ENCODE data around the gene NUDT8. TPM values are rescaled to one million over a fixed set of nuclear protein-coding genes. Genes with fewer than 3 reads are reported as not detected.

Gene NUDT8
- polyA plus RNA-seq, 1 of the 3 experiments (the other 2 are of a cell fraction) = 2.7 TPM

GRCh38 chr11:67671211-67671520 lies 41.4 kb upstream of the NUDT8 start:
- 53% methylated on average over 3 of the region's 8 CpGs for WGBS (ENCODE audit: low lambda C conversion rate)
- ChIA-PET CTCF (interaction anchor here (0.6 to 2.6 kb wide), 3 partner anchors 12 to 42 kb away, joined by 3 to 14 read pairs (median 6); partner anchors contain the start of gene NUDT8), POLR2A (interaction anchor here (0.5 kb wide), 1 partner anchor 14 kb away, joined by 4 read pairs; no protein-coding TSS in a partner anchor)
- Histone ChIP-seq H3K9me3 (no peaks in the 10 kb centered on the region), H3K9ac (no peak overlapping the region), H3F3A (replicated peaks; ENCODE audit: insufficient read depth) (no peaks in the 10 kb centered on the region), H3K27ac (ENCODE audit: low read depth in 2 of 2, low read length in 1 of 2) (no peak overlapping the region), H3K36me3 (replicated peaks in 1 of 2; ENCODE audit: control insufficient read depth in 1 of 2, insufficient read depth in 2 of 2, low read length in 1 of 2) (no peaks in the 10 kb centered on the region), H3K4me2 (no peak overlapping the region), H3K4me3 (ENCODE audit: low read depth in 2 of 2, low read length in 1 of 2) (no peak overlapping the region), H2AFZ (ENCODE audit: low read depth) (no peak overlapping the region), H3K9me2 (no peaks in the 10 kb centered on the region), H3K27me3 (ENCODE audit: insufficient read depth) (peaks cover 7% of the 10 kb centered on the region; the same call in 1 of the 2 replicates), H4K20me1 (ENCODE audit: insufficient read depth) (no peaks in the 10 kb centered on the region), H3K4me1 (ENCODE audit: control insufficient read depth in 1 of 2, insufficient read depth in 2 of 2, low read depth in 1 of 2, low read length in 1 of 2) (no peaks in the 10 kb centered on the region), H3K79me2 (ENCODE audit: insufficient read depth) (no peaks in the 10 kb centered on the region)
- TF ChIP-seq PBX3 (IDR thresholded peaks at IDR 0.05) = no peak
- TF ChIP-seq, protein P1, sequence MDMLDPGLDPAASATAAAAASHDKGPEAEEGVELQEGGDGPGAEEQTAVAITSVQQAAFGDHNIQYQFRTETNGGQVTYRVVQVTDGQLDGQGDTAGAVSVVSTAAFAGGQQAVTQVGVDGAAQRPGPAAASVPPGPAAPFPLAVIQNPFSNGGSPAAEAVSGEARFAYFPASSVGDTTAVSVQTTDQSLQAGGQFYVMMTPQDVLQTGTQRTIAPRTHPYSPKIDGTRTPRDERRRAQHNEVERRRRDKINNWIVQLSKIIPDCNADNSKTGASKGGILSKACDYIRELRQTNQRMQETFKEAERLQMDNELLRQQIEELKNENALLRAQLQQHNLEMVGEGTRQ (IDR thresholded peaks at IDR 0.05; ENCODE audit: borderline replicate concordance, low read depth, low read length) = no peak
- TF ChIP-seq, protein P2, sequence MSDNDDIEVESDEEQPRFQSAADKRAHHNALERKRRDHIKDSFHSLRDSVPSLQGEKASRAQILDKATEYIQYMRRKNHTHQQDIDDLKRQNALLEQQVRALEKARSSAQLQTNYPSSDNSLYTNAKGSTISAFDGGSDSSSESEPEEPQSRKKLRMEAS (IDR thresholded peaks at IDR 0.05; ENCODE audit: low read depth) = no peak
- no peak for TF ChIP-seq EZH2phosphoT487 (IDR thresholded peaks at IDR 0.05; ENCODE audit: borderline replicate concordance, low read depth)
- TF ChIP-seq FOSL2 (IDR thresholded peaks at IDR 0.05; ENCODE audit: borderline replicate concordance, low read depth) = no peak
- TF ChIP-seq, protein P3, sequence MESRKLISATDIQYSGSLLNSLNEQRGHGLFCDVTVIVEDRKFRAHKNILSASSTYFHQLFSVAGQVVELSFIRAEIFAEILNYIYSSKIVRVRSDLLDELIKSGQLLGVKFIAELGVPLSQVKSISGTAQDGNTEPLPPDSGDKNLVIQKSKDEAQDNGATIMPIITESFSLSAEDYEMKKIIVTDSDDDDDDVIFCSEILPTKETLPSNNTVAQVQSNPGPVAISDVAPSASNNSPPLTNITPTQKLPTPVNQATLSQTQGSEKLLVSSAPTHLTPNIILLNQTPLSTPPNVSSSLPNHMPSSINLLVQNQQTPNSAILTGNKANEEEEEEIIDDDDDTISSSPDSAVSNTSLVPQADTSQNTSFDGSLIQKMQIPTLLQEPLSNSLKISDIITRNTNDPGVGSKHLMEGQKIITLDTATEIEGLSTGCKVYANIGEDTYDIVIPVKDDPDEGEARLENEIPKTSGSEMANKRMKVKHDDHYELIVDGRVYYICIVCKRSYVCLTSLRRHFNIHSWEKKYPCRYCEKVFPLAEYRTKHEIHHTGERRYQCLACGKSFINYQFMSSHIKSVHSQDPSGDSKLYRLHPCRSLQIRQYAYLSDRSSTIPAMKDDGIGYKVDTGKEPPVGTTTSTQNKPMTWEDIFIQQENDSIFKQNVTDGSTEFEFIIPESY (IDR thresholded peaks at IDR 0.05; ENCODE audit: borderline replicate concordance, low read depth) = no peak
- TF ChIP-seq EP300 (IDR thresholded peaks at IDR 0.05; ENCODE audit: borderline replicate concordance in 1 of 2, low read depth in 1 of 2, low read length in 1 of 2) = no peak
- TF ChIP-seq TCF12 (IDR thresholded peaks at IDR 0.05) = no peak
- TF ChIP-seq RCOR1 (IDR thresholded peaks at IDR 0.05; ENCODE audit: low read length) = no peak
- TF ChIP-seq FOXM1 (IDR thresholded peaks at IDR 0.05; ENCODE audit: low read depth) = no peak
- TF ChIP-seq JUND (IDR thresholded peaks at IDR 0.05) = no peak
- no peak for TF ChIP-seq CHD2 (IDR thresholded peaks at IDR 0.05; ENCODE audit: low read length, partially characterized antibody)
- TF ChIP-seq, protein P4, sequence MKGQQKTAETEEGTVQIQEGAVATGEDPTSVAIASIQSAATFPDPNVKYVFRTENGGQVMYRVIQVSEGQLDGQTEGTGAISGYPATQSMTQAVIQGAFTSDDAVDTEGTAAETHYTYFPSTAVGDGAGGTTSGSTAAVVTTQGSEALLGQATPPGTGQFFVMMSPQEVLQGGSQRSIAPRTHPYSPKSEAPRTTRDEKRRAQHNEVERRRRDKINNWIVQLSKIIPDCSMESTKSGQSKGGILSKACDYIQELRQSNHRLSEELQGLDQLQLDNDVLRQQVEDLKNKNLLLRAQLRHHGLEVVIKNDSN (IDR thresholded peaks at IDR 0.05; ENCODE audit: borderline replicate concordance, low read depth) = no peak
- no peak for TF ChIP-seq GATA2 (CRISPR knock-in tag; IDR thresholded peaks at IDR 0.05)
- TF ChIP-seq SMC3 (IDR thresholded peaks at IDR 0.05; ENCODE audit: low read depth, low read length) = no peak
- TF ChIP-seq YY1 (IDR thresholded peaks at IDR 0.05; ENCODE audit: low read depth) = no peak
- no peak for TF ChIP-seq GABPA (IDR thresholded peaks at IDR 0.05; ENCODE audit: low read depth)
- no peak for TF ChIP-seq CTCF (IDR thresholded peaks at IDR 0.05)
- TF ChIP-seq, protein P5, sequence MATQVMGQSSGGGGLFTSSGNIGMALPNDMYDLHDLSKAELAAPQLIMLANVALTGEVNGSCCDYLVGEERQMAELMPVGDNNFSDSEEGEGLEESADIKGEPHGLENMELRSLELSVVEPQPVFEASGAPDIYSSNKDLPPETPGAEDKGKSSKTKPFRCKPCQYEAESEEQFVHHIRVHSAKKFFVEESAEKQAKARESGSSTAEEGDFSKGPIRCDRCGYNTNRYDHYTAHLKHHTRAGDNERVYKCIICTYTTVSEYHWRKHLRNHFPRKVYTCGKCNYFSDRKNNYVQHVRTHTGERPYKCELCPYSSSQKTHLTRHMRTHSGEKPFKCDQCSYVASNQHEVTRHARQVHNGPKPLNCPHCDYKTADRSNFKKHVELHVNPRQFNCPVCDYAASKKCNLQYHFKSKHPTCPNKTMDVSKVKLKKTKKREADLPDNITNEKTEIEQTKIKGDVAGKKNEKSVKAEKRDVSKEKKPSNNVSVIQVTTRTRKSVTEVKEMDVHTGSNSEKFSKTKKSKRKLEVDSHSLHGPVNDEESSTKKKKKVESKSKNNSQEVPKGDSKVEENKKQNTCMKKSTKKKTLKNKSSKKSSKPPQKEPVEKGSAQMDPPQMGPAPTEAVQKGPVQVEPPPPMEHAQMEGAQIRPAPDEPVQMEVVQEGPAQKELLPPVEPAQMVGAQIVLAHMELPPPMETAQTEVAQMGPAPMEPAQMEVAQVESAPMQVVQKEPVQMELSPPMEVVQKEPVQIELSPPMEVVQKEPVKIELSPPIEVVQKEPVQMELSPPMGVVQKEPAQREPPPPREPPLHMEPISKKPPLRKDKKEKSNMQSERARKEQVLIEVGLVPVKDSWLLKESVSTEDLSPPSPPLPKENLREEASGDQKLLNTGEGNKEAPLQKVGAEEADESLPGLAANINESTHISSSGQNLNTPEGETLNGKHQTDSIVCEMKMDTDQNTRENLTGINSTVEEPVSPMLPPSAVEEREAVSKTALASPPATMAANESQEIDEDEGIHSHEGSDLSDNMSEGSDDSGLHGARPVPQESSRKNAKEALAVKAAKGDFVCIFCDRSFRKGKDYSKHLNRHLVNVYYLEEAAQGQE (IDR thresholded peaks at IDR 0.05; ENCODE audit: low read depth, low read length) = no peak
- no peak for TF ChIP-seq TAF1 (IDR thresholded peaks at IDR 0.05; ENCODE audit: borderline replicate concordance, low read depth, low read length)
- DNase-seq = peak; percentile 20

Data from SK-N-SH (cell line).